LNCAP (cell line): Measurements from ENCODE around the gene RASSF8.

Experiments
- CTCF ChIP-seq: fragments of 450-650 bp; IDR thresholded peaks from 2 replicates; pipeline ENCODE4 v1.5.1; 2017; ENCODE audit warnings: mild to moderate bottlenecking

RASSF8 gene

DNA sequence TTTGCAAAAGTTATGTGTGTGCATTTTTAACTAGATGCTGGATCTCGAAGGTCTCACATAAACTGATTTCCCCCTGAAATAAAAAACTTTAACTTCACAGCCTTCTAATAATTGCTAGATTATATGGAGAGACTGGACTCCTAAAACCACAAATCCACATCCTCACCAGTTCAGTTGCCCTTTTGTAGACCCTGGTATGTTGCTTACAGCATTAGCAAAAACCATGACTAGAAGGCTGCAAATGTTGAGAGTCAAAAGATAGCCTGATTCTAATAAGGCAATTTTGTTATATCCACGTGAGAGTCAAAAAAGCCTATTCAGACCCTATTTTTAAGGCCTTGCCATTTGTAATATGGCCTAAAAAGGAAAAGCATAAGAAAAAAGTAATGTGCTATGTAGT is 37.4 kb downstream of the RASSF8 start:
- no peak for TF ChIP-seq CTCF

DNA sequence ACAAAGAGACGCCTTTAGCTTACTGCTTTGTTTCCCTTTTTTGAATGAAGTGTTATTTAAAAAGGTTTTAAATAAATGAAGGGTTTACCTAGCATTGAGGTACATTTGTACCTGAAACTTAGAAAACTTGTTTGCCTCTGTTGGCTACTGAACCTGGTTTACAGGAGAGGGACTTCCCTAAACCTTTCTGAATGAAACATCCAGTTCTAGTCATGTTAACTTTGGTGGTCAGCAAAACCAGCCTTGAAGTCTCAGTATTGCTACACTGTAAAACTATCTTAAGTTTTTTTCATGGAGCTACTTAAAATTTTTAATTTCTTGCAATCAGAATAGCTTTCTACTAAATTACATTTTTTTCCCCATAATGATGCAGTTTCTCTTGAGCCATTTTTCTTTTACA is 38.2 kb downstream of the RASSF8 start:
- no peak for TF ChIP-seq CTCF

- TF ChIP-seq CTCF: no peak
Observed at GRCh38 chr12:25997201-25997963, 38.9 kb downstream of the RASSF8 start.

DNA sequence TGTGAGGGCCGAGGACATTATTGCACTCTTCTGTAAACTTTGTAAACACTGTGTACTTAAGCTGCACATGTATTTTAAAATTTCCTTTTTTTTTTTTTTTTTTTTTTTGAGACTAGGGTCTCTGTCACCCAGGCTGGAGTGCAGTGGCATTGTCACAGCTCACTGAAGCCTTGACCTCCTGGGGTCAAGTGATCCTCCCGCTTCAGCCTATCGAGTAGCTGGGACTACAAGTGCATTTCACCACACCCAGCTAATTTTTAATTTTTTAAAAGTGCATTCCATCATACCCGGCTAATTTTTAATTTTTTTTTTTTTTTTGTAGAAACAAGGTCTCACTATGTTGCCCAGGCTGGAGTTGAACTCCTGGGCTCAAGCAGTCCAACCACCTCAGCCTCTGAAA is 42.4 kb downstream of the RASSF8 start:
- no peak for TF ChIP-seq CTCF

DNA sequence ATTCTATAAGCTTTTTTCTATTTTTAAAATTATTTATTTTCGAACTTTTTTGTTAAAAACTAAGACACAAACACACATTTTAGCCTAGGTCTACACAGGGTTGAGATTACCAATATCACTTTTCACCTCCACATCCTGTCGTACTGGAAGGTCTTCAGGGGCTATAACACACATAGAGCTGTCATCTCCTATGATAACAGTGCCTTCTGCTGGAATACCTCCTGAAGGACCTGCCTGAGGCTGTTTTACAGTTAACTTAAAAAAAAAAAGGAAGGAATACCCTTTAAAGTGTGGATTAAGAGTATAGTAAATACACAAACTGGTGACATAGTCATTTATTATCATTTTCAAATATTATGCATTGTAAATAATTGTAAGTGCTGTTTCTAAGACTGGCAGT is 43.0 kb downstream of the RASSF8 start:
- peak; percentile 64 for TF ChIP-seq CTCF

DNA sequence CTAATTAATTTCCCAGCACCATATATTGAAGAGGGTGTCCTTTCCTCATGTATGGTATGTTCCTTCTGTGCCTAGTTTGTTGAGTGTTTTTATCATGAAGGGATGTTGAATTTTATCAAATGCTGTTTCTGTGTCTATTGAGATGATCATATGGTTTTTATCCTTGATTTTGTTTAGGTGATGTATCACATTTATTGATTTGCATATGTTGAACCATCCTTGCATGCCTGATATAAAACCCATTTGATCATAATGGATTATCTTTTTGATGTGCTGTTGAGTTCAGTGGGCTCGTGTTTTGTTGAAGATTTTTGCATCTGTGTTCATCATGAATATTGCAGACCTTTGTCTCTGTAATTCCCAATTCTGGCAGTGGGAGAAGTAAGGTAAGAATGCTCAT is 44.6 kb downstream of the RASSF8 start:
- no peak for TF ChIP-seq CTCF

- no peak for TF ChIP-seq CTCF
Observed at GRCh38 chr12:26007566-26007965, 49.1 kb downstream of the RASSF8 start.

DNA sequence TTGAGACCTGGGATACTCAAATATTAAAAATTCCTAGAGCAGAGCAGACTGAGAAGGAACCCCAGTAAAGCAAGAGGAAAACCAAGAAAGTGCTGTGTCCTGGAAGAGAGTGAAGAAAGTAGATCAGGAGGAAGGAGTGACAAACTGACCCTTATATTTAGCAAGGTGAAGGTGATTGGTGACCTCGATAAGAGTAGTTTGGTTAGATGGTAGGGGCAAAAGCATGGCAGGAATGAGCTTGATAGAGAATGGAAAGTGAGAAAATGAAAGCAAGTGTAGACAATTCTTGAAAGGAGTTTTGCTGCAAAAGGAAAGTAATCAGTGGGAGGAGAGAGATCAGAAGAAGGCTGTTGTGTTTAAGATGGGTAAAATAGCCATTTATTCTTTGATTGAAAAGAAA is 51.1 kb downstream of the RASSF8 start:
- no peak for TF ChIP-seq CTCF
